Glutamatergic neuron (in vitro differentiated cells): ENCODE measurements around the gene ABHD16B. TPM values are rescaled to one million over a fixed set of nuclear protein-coding genes. Genes with fewer than 3 reads are reported as not detected.

ENCODE experiments used
- DNase-seq: peaks from one replicate; pipeline ENCODE4 v3.0.0; 2022
- H3K27ac Mint-ChIP-seq: one replicate; pipeline ENCODE4 v1.8.0; 2020; ENCODE audit warnings: mild to moderate bottlenecking, mixed read lengths, inconsistent platforms; ENCODE audit not compliant: unreplicated experiment
- H3K27me3 Mint-ChIP-seq: one replicate; pipeline ENCODE4 v1.8.0; 2020; ENCODE audit warnings: mild to moderate bottlenecking, moderate library complexity, mixed read lengths, inconsistent platforms; ENCODE audit not compliant: unreplicated experiment
- H3K36me3 Mint-ChIP-seq: one replicate; pipeline ENCODE4 v1.8.0; 2020; ENCODE audit warnings: mild to moderate bottlenecking, mixed read lengths, inconsistent platforms; ENCODE audit not compliant: unreplicated experiment
- H3K4me1 Mint-ChIP-seq: one replicate; pipeline ENCODE4 v1.8.0; 2020; ENCODE audit warnings: mild to moderate bottlenecking, low read depth, mixed read lengths, inconsistent platforms; ENCODE audit not compliant: unreplicated experiment
- H3K4me3 Mint-ChIP-seq: one replicate; pipeline ENCODE4 v1.8.0; 2020; ENCODE audit warnings: mild to moderate bottlenecking, mixed read lengths, inconsistent platforms; ENCODE audit not compliant: unreplicated experiment
- H3K9me3 Mint-ChIP-seq: one replicate; pipeline ENCODE4 v1.8.0; 2020; ENCODE audit warnings: mild to moderate bottlenecking, moderate library complexity, mixed read lengths, inconsistent platforms; ENCODE audit not compliant: unreplicated experiment
- CTCF ChIP-seq: fragments of 200-600 bp; sonication (generic); IDR thresholded peaks from one replicate; pipeline ENCODE4 v1.5.0; 2021; ENCODE audit not compliant: partially characterized antibody, unreplicated experiment
- total RNA-seq: library from RNA; stranded (reverse); fragmentation: NEBNext Ultra II Directional; extraction: Animal tissue kit (Norgen Biotek cat#: 25700); gene quantifications from one replicate; pipeline ENCODE4 v1.2.1, GENCODE V29; 2021; ENCODE audit not compliant: unreplicated experiment

Gene ABHD16B
- total RNA-seq, 1 donor from 2014 or later, result not detected

- H3K27me3 Mint-ChIP-seq, result peaks cover 17% of the 10 kb centered on the region
- H3K36me3 Mint-ChIP-seq, result no peaks in the 10 kb centered on the region
- H3K4me3 Mint-ChIP-seq, result peak within 1 kb of the TSS; percentile 98
- peaks cover 25% of the 10 kb centered on the region for H3K4me1 Mint-ChIP-seq
- H3K9me3 Mint-ChIP-seq, result peaks cover 24% of the 10 kb centered on the region
- TF ChIP-seq CTCF, result no peak
- H3K27ac Mint-ChIP-seq, result peak within 1 kb of the TSS; percentile 92
- DNase-seq, result peak; percentile 77
These were observed 30.3 kb upstream of the ABHD16B start, which contains the start of gene ZBTB46 for GRCh38 chr20:63830841-63831588. Gene ZBTB46, minus strand, starts transcription at chr20:63831264. Its CDS starts 40,507 bp downstream, at chr20:63790757.

GRCh38 chr20:63831646-63831992 lies 29.7 kb upstream of the ABHD16B start:
- H3K27me3 Mint-ChIP-seq, result peaks cover 17% of the 10 kb centered on the region
- peaks cover 22% of the 10 kb centered on the region for H3K9me3 Mint-ChIP-seq
- H3K4me1 Mint-ChIP-seq, result peaks cover 23% of the 10 kb centered on the region
- H3K4me3 Mint-ChIP-seq, result no peak overlapping the region
- no peak for TF ChIP-seq CTCF
- H3K27ac Mint-ChIP-seq, result no peak overlapping the region
- no peaks in the 10 kb centered on the region for H3K36me3 Mint-ChIP-seq
- no peak for DNase-seq

- peaks cover 22% of the 10 kb centered on the region for H3K9me3 Mint-ChIP-seq
- peaks cover 21% of the 10 kb centered on the region for H3K4me1 Mint-ChIP-seq
- no peaks in the 10 kb centered on the region for H3K36me3 Mint-ChIP-seq
- peak overlapping the region; percentile 63 for H3K4me3 Mint-ChIP-seq
- TF ChIP-seq CTCF, result no peak
- H3K27me3 Mint-ChIP-seq, result peaks cover 16% of the 10 kb centered on the region
- H3K27ac Mint-ChIP-seq, result no peak overlapping the region
- peak; percentile 71 for DNase-seq
These were observed 29.2 kb upstream of the ABHD16B start for GRCh38 chr20:63831993-63832686.

- DNase-seq, result no peak
- H3K4me1 Mint-ChIP-seq, result peaks cover 17% of the 10 kb centered on the region
- peaks cover 16% of the 10 kb centered on the region for H3K9me3 Mint-ChIP-seq
These were observed 27.4 kb upstream of the ABHD16B start for GRCh38 chr20:63833776-63834490.

More at GRCh38 chr20:63833776-63834490, 27.4 kb upstream of the ABHD16B start:
- Mint-ChIP-seq H3K27me3 (peaks cover 16% of the 10 kb centered on the region), H3K36me3 (no peaks in the 10 kb centered on the region), H3K27ac (peak overlapping the region; percentile 91), H3K4me3 (peak overlapping the region; percentile 65)
- TF ChIP-seq CTCF, result no peak
